Myocyte (in vitro differentiated cells): Measurements from ENCODE around the gene TTLL11. TPM values are rescaled to one million over a fixed set of nuclear protein-coding genes. Genes with fewer than 3 reads are reported as not detected.
"Not testable (repeated sequence)": the region's sequence is repeated elsewhere in the genome, so short reads cannot be mapped to it uniquely, and the experiment has no call there.

ENCODE experiments used
- DNase-seq: peaks from one replicate; pipeline ENCODE4 v3.0.0-alpha.2; 2012; ENCODE audit warnings: low read depth
- total RNA-seq: library from RNA; depleted of rRNA; stranded (reverse); fragments of >200 nt; gene quantifications from 2 replicates; pipeline ENCODE4 v1.2.3, GENCODE V29; 2014

The TTLL11 gene
- total RNA-seq, 1 donor from 2014 or later = 13.5 TPM

DNA sequence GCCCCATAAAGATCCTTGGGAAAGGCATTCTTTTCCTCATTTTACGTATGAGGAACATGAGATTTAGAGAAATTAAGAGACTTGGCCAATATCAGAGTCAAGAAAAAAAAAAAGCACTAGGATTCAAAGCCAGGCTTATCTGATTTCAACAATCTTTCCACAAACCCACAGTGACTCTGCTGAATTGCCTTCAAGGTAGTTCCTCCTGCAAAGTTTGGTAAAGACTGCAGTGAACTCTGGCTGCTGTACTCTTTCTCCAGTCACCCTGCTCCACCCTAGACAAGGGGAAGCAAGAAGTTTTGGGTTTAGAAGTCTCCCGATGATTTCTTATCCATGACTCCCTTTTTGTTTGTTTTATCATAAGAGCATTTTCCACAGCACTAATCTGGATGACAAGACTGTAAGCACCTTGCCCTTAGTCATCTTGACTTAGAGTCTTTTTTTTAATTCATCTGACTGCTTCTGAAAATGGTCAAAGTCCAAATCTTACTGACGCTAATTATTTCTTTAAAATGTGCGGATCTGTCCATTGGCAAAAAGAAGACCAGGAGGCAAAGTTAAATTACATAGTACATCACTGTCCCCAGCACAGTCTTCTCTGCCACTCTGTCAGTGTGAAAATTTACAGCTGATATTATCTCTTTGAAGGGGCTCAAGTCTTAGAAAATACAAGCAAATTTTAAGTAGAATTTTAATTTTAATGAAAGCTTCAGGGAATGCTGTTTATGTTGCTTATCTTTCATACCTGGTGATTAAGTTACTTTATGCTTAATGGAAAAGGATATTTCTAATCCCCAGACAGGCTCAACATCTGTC, 180.1 kb downstream of the TTLL11 start:
- DNase-seq = no peak

DNA sequence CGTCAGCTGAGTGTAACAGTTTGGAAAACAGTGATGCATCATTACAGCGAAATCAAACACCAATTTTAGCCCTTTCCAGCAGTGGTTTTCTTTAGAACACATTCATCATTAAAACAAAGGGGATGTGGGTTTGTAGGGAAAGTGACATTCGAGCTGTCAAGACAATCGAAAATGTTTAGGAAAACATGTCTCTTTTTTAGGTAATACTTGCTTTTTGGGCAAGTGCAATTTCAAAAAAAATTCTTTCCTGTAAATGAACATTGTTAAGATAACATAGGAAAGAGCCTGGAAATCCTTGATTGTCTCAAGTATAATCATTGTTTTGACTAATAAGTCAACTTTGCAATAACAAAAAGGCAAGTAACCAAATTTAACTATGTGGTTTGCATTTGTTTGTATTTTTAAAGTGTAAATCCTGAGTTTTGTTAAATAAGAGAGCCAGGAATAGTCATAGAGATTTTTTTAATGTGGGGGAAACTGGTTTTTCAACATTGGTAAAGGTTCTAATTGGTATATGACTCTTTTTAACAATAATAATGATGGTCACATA, 182.5 kb downstream of the TTLL11 start:
- no peak for DNase-seq

DNA sequence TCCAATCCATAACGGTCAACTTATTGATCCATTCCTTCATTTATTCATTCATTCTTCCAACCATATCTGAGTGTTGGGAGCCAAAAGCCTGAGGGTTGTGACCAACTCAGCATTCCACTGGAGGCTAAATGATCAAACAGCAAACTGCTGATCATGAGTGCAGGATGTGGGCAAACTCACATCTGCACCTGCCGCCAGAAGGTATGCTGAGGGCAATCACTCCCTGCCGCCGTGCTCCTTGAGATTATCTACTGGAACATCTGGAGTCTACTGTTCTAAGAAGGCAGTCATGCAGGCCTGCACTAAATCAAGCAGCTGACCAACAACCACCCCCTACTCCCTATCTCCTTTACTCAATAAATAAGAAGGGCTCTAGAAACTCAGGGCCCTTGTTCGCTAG, 184.0 kb downstream of the TTLL11 start:
- no peak for DNase-seq

DNA sequence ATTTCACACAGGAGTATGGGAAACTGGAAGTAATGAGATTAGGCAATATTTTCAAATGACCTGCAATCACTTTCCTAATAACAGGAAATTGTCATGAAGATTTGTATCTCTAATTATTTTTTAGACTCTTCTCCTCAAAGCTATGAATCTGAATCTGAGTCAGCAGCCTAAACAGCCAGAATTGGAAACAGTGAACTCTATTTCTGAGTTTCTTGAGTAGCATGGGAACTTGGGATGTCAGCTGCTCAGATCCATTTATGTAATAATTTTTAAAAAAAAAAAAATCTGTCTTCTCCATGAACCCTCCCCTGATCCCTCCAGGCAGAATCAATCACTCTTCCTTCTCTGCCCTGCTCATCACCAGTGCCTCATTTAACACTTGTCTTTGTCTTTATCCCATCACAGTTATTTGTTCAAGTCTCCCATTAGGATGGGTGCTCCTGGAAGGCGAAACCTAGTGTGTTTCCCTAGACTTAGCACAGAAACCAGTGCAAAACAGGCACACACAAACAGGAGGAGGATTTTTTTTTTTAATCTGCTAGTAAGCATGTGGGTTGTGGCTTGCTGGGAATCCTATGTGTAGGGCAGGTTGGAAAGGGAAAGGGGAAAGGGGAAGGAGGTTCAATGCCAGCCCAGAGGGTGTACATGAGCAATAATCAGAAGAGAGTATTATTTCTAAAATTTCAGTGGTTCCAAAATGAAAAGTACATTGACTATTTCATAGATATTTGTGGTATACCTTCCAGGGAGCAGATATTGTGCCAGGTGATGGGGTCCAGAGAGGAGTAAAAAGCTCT, 186.8 kb downstream of the TTLL11 start:
- DNase-seq = peak; percentile 69

DNA sequence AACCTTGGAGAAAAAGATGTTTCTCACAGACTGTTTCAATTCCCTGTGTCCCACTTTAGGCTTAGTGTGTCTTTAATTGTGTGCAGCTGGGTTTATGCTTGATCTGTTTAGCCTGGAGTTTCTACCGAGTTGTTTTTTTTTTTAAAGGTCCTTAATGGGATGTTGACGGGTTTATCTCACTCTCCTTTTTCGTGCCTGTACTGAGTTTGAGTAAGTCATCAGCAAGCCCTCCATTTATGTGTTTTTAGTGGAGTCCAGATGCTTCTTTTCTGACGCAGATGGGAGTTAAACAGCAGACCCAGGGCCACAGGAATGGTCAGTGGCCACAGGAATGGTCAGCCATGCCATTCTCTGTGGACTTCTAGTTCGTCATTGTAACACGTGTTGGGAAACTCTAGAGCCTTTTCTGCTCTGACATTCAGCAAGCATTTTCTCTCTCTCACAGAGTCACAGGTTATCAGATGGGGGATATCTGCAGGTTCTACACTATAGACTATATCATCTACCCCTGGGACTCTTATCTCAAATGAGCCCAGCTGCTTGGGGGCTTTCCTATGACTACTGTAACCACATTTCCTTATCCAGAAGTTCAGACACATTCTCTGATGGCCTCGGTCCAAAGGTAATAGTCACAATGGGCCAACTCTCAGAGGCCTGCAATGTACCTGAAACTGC, 190.5 kb downstream of the TTLL11 start:
- DNase-seq = peak; percentile 96

DNA sequence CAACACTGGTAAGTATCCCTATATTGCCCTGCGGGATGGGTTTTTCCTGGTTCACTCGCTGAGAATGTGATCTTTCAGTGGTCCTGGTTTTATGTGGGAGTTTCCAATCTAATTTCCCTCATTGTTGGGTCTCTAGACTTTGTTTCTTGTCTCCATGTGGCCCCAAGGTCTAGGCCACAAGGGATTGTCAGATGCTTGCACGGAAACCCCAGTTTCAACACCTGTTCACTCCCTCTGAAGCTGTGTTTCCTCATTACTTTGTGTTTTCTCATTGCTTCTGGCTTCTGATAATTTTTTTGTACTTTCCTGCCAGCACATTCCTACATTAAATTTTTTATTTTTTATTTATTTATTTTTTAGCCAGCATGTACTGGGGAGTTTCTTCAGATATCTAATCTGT, 191.5 kb downstream of the TTLL11 start:
- peak; percentile 63 for DNase-seq

DNA sequence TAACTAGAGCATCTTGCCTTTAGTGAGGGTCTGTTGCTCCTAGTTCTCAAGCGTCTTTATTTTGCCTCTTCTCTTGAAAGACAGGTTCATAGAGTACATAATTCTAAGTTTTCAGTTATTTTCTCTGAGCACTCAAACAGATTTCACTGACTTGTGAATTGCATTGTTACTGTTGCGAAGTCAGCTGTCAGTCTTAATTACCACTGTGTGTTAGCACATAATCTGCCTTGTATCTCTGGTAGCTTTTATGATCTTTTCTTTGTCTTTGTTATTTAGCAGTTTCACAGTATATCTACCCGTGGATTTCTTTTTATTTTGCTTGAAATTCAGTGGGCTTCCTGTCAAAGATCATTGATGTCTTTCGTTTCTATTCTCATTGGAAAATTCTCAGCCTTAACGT, 192.9 kb downstream of the TTLL11 start:
- DNase-seq = no peak

DNA sequence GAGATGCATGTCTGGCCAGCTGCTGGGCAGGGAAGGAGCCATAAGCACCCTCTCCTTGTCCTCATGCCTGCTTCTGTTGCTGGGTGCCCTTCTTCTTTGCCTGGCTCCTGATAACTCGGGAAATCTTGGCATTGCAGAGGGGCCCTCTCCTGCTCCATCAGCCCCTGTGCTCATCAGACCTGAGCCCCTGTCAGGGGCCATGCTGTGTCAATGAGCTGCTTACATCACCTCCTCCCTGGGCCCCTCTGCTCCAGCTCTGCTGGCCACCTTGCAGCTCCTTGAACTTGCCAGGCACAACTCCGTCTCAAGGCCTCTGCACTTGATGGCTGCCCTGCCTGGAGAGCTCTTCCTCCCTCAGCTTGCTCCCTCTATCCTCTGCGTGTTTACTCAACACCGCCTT, 194.3 kb downstream of the TTLL11 start:
- DNase-seq = no peak

DNA sequence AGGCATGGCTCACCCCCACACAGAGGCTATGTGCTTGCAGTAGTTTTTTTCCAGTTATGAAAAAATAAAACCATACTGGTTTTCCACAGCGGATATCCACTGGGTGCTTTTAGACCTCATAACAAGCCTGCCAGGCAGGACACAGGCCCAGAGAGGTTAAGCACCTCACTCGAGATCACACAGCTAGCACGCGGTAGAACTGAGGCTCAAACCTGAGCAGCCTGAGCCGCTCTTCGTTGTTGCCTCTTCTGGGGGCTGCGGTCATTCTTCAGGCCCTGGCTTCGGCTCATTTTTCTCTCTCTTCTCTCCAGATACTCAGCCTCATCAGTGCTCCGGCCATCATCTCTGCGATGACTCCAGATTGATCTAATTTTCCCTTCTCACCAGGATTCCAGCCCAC, 196.0 kb downstream of the TTLL11 start:
- DNase-seq = no peak

DNA sequence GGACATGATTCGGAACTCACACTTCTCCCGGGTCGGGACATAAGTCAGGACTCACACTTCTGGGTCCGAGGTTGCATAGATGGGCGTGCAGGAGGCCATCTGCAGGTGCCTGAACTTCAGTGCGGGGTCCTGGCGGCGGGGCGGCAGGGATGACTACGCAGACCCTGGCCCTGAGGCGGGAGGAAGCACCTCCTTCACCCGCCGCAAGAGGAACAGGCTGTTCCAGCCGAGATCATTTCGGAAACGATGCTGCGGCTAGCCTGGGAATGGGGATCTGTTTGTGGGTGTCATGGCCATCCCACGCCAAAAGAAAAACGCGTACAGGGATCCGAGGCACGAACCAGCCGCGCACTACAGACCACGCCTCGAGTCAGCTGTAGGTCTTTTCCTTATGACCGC, 196.6 kb downstream of the TTLL11 start:
- DNase-seq = no peak

DNA sequence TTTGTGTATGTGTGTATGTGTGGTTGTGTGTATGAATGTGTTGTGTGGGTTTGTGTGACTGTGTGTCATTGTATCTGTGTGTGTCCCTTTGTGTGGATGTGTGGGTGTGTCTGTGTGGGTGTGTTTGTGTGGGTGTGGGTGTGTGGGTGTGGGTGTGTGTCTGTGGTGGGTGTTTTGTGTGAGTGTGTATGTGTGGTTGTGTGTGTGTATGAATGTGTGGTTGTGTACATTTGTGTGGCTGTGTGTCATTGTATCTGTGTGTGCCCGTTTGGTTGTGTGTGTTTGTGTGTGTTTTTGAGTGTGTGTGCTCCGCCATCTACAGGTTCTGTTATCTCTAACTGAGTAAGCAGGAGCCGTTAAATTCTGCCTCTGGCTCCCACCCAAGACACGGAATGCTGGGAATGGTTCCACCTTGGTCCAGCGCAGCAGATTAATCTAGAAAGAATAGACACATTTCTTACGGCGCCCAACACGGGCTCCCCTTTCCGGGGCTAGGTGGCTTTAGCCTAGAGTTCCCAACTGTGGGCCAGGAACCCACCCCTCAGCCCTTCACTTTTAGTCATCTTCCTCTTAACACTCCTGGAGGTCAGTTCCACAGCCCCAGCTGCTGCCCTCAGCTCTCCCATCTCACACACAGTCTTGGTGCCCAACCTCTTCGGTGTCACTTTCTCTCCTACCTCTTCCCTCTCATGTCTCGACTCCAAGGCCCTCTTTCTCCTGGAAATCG, 197.1 kb downstream of the TTLL11 start:
- DNase-seq = peak; percentile 43

DNA sequence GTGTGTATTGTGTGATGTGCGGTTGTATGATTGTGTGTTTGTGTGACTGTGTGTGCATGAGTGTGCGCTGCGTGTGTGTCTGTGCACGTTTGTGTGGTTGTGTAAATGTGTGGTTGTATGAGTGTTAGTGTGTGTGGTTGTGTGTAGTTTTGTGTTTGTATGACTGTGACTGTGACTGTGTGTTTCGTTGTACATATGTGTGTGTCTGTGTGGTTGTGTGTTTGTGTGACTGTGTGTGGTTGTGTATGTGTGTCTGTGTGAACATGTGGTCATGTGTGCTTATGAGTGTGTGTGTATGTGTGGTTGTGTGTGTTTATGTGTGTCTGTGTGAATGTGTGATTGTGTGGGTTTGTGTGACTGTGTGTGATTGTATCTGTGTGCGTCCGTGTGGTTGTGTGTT, 197.8 kb downstream of the TTLL11 start:
- no peak for DNase-seq

DNA sequence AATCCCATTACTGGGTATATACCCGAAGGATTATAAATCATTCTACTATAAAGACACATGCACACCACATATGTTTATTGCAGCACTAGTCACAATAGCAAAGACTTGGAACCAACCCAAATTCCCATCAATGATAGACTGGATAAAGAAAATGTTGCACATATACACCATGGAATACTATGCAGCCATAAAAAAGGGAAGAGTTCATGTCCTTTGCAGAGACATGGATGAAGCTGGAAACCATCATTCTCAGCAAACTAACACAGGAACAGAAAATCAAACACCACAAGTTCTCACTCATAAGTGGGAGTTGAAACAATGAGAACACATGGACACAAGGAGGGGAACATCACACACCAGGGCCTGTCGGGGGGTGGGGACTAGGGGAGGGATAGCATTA, 198.7 kb downstream of the TTLL11 start:
- not testable (repeated sequence) for DNase-seq

DNA sequence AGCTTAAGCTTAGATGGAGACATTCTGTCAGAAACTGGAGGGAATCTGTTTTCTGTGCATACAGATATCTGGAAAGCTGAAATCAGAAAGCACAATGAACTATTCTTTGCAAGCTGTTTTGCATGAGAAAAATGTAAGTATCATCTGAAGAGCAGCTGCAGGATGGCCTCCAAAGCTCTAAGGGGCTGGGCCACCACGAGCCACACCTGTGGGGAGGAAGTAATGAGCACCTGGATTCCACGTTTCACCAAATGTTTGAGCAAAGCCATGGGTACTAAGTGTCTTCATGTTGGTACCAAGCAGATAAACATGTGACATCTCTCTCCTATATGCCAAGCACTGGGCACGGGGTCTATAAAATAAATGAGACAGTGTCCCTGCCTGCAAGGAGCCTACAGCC, 199.3 kb downstream of the TTLL11 start:
- no peak for DNase-seq

DNA sequence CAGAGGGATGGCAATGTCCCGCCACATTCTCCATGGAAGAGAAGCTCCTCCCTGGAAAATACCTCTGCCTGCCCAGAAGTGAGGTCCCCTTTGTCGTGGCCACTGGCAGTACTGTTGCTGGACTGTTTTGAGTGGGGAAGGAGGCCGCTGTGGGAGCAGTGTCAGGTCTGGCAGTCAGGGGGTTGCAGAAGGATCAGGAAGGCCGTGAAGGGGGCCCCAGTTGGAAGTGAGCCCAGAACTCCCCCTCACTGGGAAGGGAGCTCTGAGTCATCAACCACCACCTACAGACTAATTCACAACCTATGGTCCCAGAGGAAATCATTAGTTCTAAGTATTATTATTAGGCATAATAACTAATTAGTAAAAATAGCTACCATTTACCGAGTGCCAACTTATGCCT, 200.4 kb downstream of the TTLL11 start:
- no peak for DNase-seq

DNA sequence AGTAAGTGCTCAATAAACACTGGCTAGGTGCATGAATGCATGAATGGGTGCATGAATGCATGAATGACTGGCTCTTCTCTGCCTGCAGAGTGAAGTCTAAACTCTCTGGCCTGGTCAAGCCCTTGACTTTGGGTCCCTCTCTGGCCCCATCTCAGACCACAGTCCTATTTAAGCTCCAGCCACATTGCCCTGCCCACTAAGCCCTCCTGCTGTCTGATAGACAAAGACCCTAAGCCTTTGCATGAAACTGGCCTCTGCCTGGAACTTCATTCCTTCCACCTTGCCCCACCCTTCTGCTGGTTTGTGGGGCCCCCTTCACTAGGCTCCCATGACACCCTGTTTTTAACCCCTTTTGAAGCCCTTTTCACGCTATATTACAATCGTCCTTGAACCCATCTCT, 202.4 kb downstream of the TTLL11 start:
- DNase-seq = no peak

DNA sequence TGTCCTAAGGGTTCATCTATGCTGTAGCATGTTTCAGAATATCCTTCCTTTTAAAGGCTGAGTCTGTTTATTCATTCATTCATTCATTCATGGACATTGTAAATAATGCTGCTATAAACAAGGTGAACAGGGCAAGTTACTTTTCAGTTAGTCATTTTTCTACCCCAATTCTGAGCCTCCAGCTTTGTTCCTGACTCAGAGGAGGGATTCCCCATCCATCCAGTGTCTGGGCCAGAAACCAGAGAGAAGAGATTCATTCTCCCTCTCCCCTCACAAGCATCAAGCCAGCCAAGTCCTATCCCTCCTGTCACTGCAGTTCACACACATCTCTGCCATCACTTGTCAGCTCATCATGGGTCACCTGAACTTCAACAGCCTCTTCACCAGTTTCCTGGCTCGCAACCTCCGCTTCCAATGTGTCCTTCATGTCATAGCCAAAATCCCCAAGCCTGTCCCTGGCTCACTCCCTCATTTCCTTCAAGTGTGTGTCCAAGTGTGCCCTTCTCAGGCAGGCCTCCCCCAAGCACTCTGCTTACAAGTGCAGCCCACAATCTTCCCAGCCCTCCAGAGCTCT, 203.0 kb downstream of the TTLL11 start:
- DNase-seq = no peak

DNA sequence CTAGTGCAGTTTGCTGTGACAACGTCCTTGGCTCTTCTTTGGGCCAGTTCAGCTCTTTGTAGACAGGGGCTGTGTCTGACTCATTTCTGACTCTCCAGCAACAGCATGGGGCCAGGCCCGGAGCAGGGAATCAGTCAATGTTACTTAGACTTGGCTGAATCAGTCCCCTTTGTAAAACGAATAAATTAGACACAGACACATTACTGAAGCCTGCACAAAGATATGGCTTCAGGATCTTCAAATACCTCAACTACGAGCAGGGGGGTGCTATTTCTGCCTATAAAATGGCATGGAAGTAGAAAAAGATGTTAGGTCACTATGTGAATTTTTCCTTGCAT, 204.7 kb downstream of the TTLL11 start:
- DNase-seq = peak; percentile 18

DNA sequence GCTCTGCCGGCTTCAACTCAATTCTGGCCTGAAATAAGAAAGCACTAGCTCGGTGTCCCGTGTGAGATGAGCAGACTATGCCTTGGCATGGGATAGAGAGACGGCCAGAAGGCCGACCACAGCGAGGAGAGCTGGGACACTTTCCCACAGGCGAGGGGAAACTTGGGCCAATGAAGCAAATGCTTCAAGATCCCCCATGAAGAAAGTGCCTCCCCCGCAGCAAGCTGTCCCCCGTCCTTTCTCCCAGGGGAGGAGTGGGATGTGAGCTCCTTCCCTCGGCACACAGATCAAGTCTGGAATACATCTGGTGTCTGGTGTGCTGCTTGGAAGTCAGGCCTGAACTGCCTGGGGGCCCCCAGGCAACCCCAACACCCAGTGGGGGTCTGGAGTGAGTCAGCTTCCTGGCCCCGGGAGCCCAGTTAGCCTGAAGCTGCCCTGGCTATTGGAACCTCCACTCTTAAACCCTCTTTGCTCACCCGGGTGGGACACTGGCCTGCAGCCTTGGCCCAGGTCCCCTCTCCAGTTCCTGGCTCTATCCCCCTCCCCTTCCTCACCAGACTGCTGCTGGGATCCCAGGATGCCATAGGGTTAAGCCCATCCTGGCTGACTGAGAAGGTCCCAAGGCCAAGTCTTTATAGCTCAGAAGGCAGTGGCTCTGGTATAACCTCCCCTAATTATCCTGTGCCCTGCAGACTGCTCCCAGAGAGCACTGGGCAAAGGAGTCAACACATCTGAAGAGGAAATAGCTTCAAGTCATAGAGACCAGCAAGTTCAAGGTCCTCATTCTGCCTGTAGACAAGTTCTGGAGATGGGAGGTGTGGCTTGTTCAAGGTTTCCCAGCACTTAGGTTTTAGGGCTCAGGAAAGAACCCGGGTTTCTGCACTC, 205.3 kb downstream of the TTLL11 start:
- no peak for DNase-seq
